Testis (tissue), 3 donors: ENCODE measurements around the gene ART4. TPM values are rescaled to one million over a fixed set of nuclear protein-coding genes. Genes with fewer than 3 reads are reported as not detected.

Source experiments
- DNase-seq: peaks from one replicate; pipeline ENCODE4 v3.0.0-alpha.2; 2019
- H3K27ac ChIP-seq, 2 donors: fragments of 200-600 bp; sonication (generic); one replicate each; pipeline ENCODE4 v1.5.1; 2019
- H3K27me3 ChIP-seq: fragments of 200-600 bp; sonication (generic); one replicate; pipeline ENCODE4 v1.5.1; 2019
- H3K36me3 ChIP-seq: fragments of 200-600 bp; sonication (generic); one replicate; pipeline ENCODE4 v1.5.1; 2017; ENCODE audit warnings: low read depth; ENCODE audit errors: missing control alignments
- H3K4me1 ChIP-seq: fragments of 200-600 bp; sonication (generic); one replicate; pipeline ENCODE4 v1.5.1; 2019
- H3K4me3 ChIP-seq, 2 donors: fragments of 200-600 bp; sonication (generic); one replicate each; pipeline ENCODE4 v1.5.1; 2017 to 2019
- H3K9me3 ChIP-seq: fragments of 200-600 bp; sonication (generic); one replicate; pipeline ENCODE4 v1.5.1; 2017
- CTCF ChIP-seq, 3 experiments: fragments of 450-650 bp in 2 of 3; fragments of 200-600 bp in 1 of 3; sonication (generic) in 1 of 3; IDR thresholded peaks; one replicate each; pipeline ENCODE4 v1.5.1; 2016 to 2019; ENCODE audit warnings: antibody characterized with exemption in 3 of 3, mild to moderate bottlenecking in 2 of 3, moderate library complexity in 1 of 3
- POLR2A ChIP-seq: fragments of 450-650 bp; IDR thresholded peaks from one replicate; pipeline ENCODE4 v1.6.1; 2017; ENCODE audit warnings: antibody characterized with exemption, mild to moderate bottlenecking, moderate library complexity
- WGBS, 2 donors: methylation state at CpG; one replicate each; pipeline ENCODE4 v1.1.5; 2018; 5-methylcytosine and 5-hydroxymethylcytosine counted together
- intact Hi-C: fragments of 100-400 bp; cut with DNase I; formaldehyde crosslinking; loops from one replicate; pipeline ENCODE4 v1.15.1; 2023; ENCODE audit warnings: low total_unique reads
- polyA plus RNA-seq: library from polyadenylated mRNA; stranded (reverse); fragments of 350-450 nt; fragmentation: Illumina TruSeq; extraction: RNeasy Lipid Tissue Mini Kit (QIAGEN cat#74804); gene quantifications from one replicate; pipeline ENCODE4 v1.2.3, GENCODE V29; 2014; ENCODE audit warnings: low read depth, low replicate concordance; ENCODE audit not compliant: insufficient read depth
- total RNA-seq, 2 donors: library from RNA; depleted of rRNA; stranded (reverse); fragments of >200 nt; gene quantifications; one replicate each; pipeline ENCODE4 v1.2.3, GENCODE V29; 2016

Gene ART4
- total and polyA plus RNA-seq, 3 donors from 2014 or later: 0.16 to 1.4 (median 0.57) TPM

GRCh38 chr12:14785568-14785967 is 57.8 kb downstream of the ART4 start:
- no peaks in the 10 kb centered on the region for H3K4me1 ChIP-seq
- H3K27ac ChIP-seq: no peak overlapping the region
- H3K4me3 ChIP-seq: no peak overlapping the region
- no peak for DNase-seq
- no peaks in the 10 kb centered on the region for H3K36me3 ChIP-seq
- TF ChIP-seq POLR2A (no peak), CTCF (IDR thresholded peaks at IDR 0.05) (no peak)
- intact Hi-C loops: no loop called here
- H3K9me3 ChIP-seq: no peaks in the 10 kb centered on the region
- 82 to 84% methylated on average over 3 of the region's 3 CpGs for WGBS, 2 donors
- H3K27me3 ChIP-seq: no peaks in the 10 kb centered on the region

DNA sequence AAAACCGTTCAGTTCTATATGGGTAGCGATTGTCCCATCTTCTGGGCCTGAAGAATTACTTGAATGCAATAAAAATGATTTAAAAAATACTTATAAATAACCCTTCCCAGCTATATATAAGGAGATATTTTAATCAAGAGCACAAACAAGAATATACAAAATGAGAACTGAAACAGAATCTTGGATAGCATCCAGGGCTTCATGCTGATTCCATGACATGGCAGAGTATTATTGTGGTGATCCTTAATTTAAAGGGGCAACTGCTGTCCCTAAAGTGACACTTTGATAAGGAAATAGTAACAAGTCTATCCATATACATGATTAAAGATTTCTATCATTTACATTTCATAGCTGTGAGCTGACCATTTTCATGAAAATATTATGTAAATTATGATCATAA is 58.9 kb downstream of the ART4 start:
- TF ChIP-seq CTCF (IDR thresholded peaks at IDR 0.05): no peak
- no peak for TF ChIP-seq POLR2A
- Histone ChIP-seq H3K9me3 (no peaks in the 10 kb centered on the region), H3K36me3 (no peaks in the 10 kb centered on the region), H3K4me1 (no peaks in the 10 kb centered on the region), H3K27me3 (no peaks in the 10 kb centered on the region), H3K27ac (no peak overlapping the region), H3K4me3 (no peak overlapping the region)
- 91 to 94% methylated on average over 2 of the region's 2 CpGs for WGBS, 2 donors
- no peak for DNase-seq
- intact Hi-C loops: no loop called here

DNA sequence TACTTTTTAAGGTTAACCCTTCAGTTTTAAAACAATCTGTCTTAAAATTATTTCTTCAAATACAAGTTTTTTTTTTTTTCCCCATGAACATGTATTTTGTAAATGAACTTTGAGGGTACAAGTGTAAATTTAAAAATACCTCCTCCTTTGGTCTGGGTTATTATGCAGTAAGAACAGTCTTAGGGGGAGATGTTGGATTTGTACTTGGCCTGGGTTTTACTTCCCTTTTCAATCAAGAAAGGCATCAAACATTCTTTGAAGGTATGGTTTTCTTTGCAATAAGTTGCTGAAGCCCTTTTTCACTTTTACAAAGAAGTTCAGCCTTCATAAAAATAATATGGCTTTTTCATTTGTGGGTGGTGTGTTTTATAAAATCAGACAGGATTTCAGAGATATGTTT is 60.6 kb downstream of the ART4 start:
- DNase-seq: no peak
- Histone ChIP-seq H3K4me3 (no peak overlapping the region), H3K4me1 (no peaks in the 10 kb centered on the region), H3K27me3 (no peaks in the 10 kb centered on the region), H3K9me3 (no peaks in the 10 kb centered on the region), H3K27ac (no peak overlapping the region), H3K36me3 (no peaks in the 10 kb centered on the region)
- TF ChIP-seq CTCF (IDR thresholded peaks at IDR 0.05) (no peak), POLR2A (no peak)
- intact Hi-C loops: no loop called here

DNA sequence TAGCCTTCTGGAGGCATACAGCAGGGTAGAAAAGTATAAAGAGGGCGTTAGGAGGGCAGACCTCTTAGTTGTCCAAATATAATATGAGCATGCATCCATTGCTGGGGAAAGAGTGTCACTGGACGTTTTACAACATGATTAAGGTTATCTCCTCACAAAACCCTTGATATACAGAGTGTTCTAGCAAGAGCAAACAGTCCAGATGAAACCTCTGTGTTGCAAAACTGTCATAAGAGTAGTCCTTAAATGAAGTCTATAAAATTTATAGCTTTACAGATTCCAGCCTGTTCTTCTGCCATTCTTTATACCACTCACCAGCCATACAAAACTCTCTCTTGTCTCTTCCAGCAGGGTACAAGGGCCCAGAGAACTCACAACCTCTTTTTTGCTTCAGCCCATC is 61.8 kb downstream of the ART4 start:
- 54 to 63% methylated on average over 2 of the region's 2 CpGs for WGBS, 2 donors
- H3K36me3 ChIP-seq: no peaks in the 10 kb centered on the region

More for the DNA sequence above, 61.8 kb downstream of the ART4 start:
- H3K27me3 ChIP-seq: no peaks in the 10 kb centered on the region
- H3K27ac ChIP-seq: no peak overlapping the region
- no peak for DNase-seq
- TF ChIP-seq CTCF (IDR thresholded peaks at IDR 0.05) (no peak), POLR2A (no peak)
- H3K4me3 ChIP-seq: no peak overlapping the region
- H3K4me1 ChIP-seq: no peaks in the 10 kb centered on the region
- intact Hi-C loops: no loop called here
- no peaks in the 10 kb centered on the region for H3K9me3 ChIP-seq
